Fibroblast of villous mesenchyme (primary cell): Measurements from ENCODE around the gene ST8SIA5. TPM values are rescaled to one million over a fixed set of nuclear protein-coding genes. Genes with fewer than 3 reads are reported as not detected.

Experiments used
- DNase-seq: peaks from one replicate; pipeline ENCODE4 v3.0.0-alpha.2; 2010; ENCODE audit warnings: low read depth
- H3K4me3 ChIP-seq: 2 replicates; pipeline ENCODE4 v1.5.1; 2011; ENCODE audit warnings: low read depth, mild to moderate bottlenecking, low read length
- CTCF ChIP-seq: IDR thresholded peaks from 2 replicates; pipeline ENCODE4 v1.5.1; 2012; ENCODE audit warnings: low read depth, mild to moderate bottlenecking, low read length; ENCODE audit not compliant: insufficient read depth
- total RNA-seq: library from RNA; depleted of rRNA; stranded (reverse); fragments of >200 nt; gene quantifications from 2 replicates; pipeline ENCODE4 v1.2.3, GENCODE V29; 2012

The ST8SIA5 gene
- total RNA-seq, 1 donor = not detected

- no peak for TF ChIP-seq CTCF
- DNase-seq = no peak
- no peak overlapping the region for H3K4me3 ChIP-seq
Measured at GRCh38 chr18:46705521-46705920, 51.3 kb downstream of the ST8SIA5 start.

- DNase-seq = no peak
- no peak overlapping the region for H3K4me3 ChIP-seq
- TF ChIP-seq CTCF = no peak
Measured at GRCh38 chr18:46704816-46705215, 52.0 kb downstream of the ST8SIA5 start.

GRCh38 chr18:46704189-46704588 lies 52.7 kb downstream of the ST8SIA5 start:
- no peak for TF ChIP-seq CTCF
- DNase-seq = no peak
- no peak overlapping the region for H3K4me3 ChIP-seq

- H3K4me3 ChIP-seq = no peak overlapping the region
- TF ChIP-seq CTCF = no peak
- DNase-seq = no peak
Measured at GRCh38 chr18:46702471-46702870, 54.4 kb downstream of the ST8SIA5 start.

- no peak overlapping the region for H3K4me3 ChIP-seq
- no peak for TF ChIP-seq CTCF
- no peak for DNase-seq
Measured at GRCh38 chr18:46700066-46700824, 56.6 kb downstream of the ST8SIA5 start.

- H3K4me3 ChIP-seq = no peak overlapping the region
- TF ChIP-seq CTCF = no peak
- no peak for DNase-seq
Measured at GRCh38 chr18:46696702-46697101, 60.2 kb downstream of the ST8SIA5 start.

GRCh38 chr18:46696268-46696667 lies 60.6 kb downstream of the ST8SIA5 start:
- TF ChIP-seq CTCF = no peak
- DNase-seq = no peak
- H3K4me3 ChIP-seq = no peak overlapping the region
